Measurements from ENCODE around the gene KLKB1.
"Not testable (repeated sequence)": the region's sequence is repeated elsewhere in the genome, so short reads cannot be mapped to it uniquely, and the experiment has no call there.

Gene KLKB1

GRCh38 chr4:186227744-186228513, 622 bp downstream of the KLKB1 start:
- no peak for DNase-seq

- DNase-seq, result no peak
Observed at GRCh38 chr4:186228514-186228894, 1.2 kb downstream of the KLKB1 start.

GRCh38 chr4:186234367-186234766, 7.1 kb downstream of the KLKB1 start:
- no peak for DNase-seq

- DNase-seq, result no peak
Observed at GRCh38 chr4:186236126-186236525, 8.8 kb downstream of the KLKB1 start.

GRCh38 chr4:186240452-186240847, 13.1 kb downstream of the KLKB1 start:
- DNase-seq, result no peak

GRCh38 chr4:186240848-186241491, 13.7 kb downstream of the KLKB1 start:
- no peak for DNase-seq

GRCh38 chr4:186241616-186242015, 14.3 kb downstream of the KLKB1 start:
- no peak for DNase-seq

- DNase-seq, result not testable (repeated sequence)
Observed at GRCh38 chr4:186242031-186242430, 14.7 kb downstream of the KLKB1 start.

- no peak for DNase-seq
Observed at GRCh38 chr4:186243331-186243730, 16.0 kb downstream of the KLKB1 start.

GRCh38 chr4:186244835-186245234, 17.5 kb downstream of the KLKB1 start:
- no peak for DNase-seq

- DNase-seq, result not testable (repeated sequence)
Observed at GRCh38 chr4:186247062-186247752, 19.9 kb downstream of the KLKB1 start.

GRCh38 chr4:186248643-186249042, 21.3 kb downstream of the KLKB1 start:
- DNase-seq, result no peak

- DNase-seq, result no peak
Observed at GRCh38 chr4:186249785-186250754, 22.8 kb downstream of the KLKB1 start.

- no peak for DNase-seq
Observed at GRCh38 chr4:186250760-186251159, 23.5 kb downstream of the KLKB1 start.

GRCh38 chr4:186255122-186255521, 27.8 kb downstream of the KLKB1 start:
- no peak for DNase-seq

- DNase-seq, result no peak
Observed at GRCh38 chr4:186258216-186258811, 31.0 kb downstream of the KLKB1 start.

- no peak for DNase-seq
Observed at GRCh38 chr4:186260117-186260503, 32.8 kb downstream of the KLKB1 start.

- no peak for DNase-seq
Observed at GRCh38 chr4:186260504-186261448, 33.5 kb downstream of the KLKB1 start.

- DNase-seq, result no peak
Observed at GRCh38 chr4:186264660-186265059, 37.4 kb downstream of the KLKB1 start.

- not testable (repeated sequence) for DNase-seq
Observed at GRCh38 chr4:186265250-186265649, 37.9 kb downstream of the KLKB1 start.

Measured in activated CD8-positive, alpha-beta memory T cell treated with anti-CD3 and anti-CD28 coated beads for 24 hours (primary cell).